ENCODE measurements around the gene ECT2. TPM values are rescaled to one million over a fixed set of nuclear protein-coding genes. Genes with fewer than 3 reads are reported as not detected.
"Not testable (repeated sequence)": the region's sequence is repeated elsewhere in the genome, so short reads cannot be mapped to it uniquely, and the experiment has no call there.

ECT2 gene
- polyA plus RNA-seq, 1 donor (not counting 4 experiments of a cell fraction or from before 2014, with no cell fraction given) = 34.2 TPM

DNA sequence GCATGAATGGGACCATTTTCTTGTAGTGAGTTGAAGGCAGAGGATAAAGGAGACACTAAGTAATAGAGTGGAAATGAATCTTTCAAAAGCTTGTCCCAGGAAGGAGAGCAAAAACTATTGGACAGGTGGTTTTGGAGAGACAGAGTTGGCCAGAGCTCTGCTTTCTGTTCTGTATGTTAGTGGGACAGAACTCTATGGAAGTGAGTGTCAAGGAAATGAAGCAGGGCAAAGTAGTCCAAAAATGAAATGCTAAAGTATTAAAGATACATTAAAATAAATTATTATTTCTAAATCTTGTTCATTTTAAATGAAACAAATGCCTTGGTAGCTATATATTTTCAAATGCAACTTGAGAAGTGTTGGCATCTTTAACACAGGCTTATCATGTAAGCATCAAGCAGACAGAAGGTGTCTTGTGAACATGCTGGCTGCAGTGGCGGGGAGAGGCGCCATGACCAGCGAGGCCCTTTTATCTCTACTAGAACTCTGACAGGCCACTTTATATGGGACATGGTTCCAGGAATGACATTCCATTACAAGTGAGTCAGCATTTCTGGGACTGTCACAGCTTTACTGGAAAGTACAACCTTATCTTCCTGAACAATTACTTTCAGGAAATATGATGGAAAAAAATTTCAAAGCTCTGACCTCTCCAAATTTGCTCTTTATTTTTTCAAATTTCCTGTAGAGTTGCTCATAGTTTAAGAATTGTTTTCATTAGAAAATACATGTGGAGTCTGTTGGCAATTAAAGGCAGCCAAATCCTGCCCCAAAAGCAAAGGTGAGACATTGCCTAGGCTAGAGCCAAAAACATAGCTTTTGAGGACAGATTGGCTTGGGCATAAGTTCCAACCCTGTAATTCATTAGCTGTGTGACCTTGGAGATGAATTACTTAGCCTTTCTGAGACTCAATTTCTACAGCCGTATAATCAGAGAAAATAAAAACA is 106.5 kb downstream of the ECT2 start:
- no peak for FAIRE-seq

DNA sequence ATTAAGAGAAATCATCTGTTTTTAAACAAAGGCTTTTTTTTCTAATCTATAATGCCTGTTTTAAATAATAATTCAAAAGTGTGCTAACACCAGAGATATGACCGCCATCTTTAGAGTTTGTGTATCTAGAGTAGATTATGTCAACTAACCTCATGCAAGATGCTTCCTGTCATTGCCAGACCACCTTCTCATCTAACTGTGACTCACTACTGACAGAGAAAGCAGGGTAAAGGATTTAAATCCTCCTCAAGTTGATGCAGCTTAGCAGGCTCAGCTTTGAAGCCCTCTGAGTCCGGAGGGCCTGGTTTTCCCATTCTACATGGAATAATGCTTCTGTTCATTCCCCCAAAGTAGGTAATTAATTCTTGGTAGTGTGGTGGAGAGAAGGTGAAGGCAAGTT is 108.5 kb downstream of the ECT2 start:
- Histone ChIP-seq H3K79me2 (ENCODE audit: control insufficient read depth, insufficient read depth, low read length) (no peaks in the 10 kb centered on the region), H3K9me3 (ENCODE audit: control insufficient read depth, low read depth, low read length) (no peaks in the 10 kb centered on the region), H2AFZ (ENCODE audit: control insufficient read depth, low read length) (no peak overlapping the region), H3K36me3 (ENCODE audit: control insufficient read depth in 2 of 2, extremely low read depth in 1 of 2, insufficient read depth in 2 of 2, low read length in 2 of 2) (no peaks in the 10 kb centered on the region), H3K9me1 (ENCODE audit: control insufficient read depth, extremely low read depth, insufficient read depth, low read length) (no peaks in the 10 kb centered on the region), H3K4me2 (ENCODE audit: control insufficient read depth, extremely low read depth, insufficient read depth, low read depth, low read length) (no peak overlapping the region), H4K20me1 (ENCODE audit: control insufficient read depth, extremely low read depth, insufficient read depth, low read length) (no peaks in the 10 kb centered on the region), H3K4me3 (ENCODE audit: control insufficient read depth in 2 of 3, extremely low read depth in 1 of 3, insufficient read depth in 2 of 3, low read depth in 1 of 3, low read length in 3 of 3) (no peak overlapping the region), H3K9ac (ENCODE audit: control insufficient read depth, extremely low read depth, insufficient read depth, low read length) (no peak overlapping the region), H3K27me3 (ENCODE audit: control insufficient read depth, extremely low read depth, insufficient read depth, low read length) (no peaks in the 10 kb centered on the region), H3K4me1 (ENCODE audit: control insufficient read depth, extremely low read depth, insufficient read depth, low read length) (no peaks in the 10 kb centered on the region), H3K27ac (ENCODE audit: control insufficient read depth, insufficient read depth, low read length) (no peak overlapping the region)
- dilution Hi-C loops (cut with MboI; ENCODE audit: extremely low pct_ligation_motif_present, low sequenced_read_pairs) = no loop called here
- TF ChIP-seq, protein P1, sequence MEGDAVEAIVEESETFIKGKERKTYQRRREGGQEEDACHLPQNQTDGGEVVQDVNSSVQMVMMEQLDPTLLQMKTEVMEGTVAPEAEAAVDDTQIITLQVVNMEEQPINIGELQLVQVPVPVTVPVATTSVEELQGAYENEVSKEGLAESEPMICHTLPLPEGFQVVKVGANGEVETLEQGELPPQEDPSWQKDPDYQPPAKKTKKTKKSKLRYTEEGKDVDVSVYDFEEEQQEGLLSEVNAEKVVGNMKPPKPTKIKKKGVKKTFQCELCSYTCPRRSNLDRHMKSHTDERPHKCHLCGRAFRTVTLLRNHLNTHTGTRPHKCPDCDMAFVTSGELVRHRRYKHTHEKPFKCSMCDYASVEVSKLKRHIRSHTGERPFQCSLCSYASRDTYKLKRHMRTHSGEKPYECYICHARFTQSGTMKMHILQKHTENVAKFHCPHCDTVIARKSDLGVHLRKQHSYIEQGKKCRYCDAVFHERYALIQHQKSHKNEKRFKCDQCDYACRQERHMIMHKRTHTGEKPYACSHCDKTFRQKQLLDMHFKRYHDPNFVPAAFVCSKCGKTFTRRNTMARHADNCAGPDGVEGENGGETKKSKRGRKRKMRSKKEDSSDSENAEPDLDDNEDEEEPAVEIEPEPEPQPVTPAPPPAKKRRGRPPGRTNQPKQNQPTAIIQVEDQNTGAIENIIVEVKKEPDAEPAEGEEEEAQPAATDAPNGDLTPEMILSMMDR (optimal IDR thresholded peaks at IDR 0.05 in 1 of 3, IDR thresholded peaks at IDR 0.05 in 1 of 3, conservative IDR thresholded peaks at IDR 0.05 in 1 of 3; ENCODE audit: extremely low read depth in 1 of 3, insufficient read depth in 2 of 3, low read length in 3 of 3) = no peak
- TF ChIP-seq EZH2 (IDR thresholded peaks at IDR 0.05; ENCODE audit: low read length) = no peak
- FAIRE-seq (no peak), DNase-seq (ENCODE audit: low read depth, low spot score) (no peak)

More for the DNA sequence above, 106.5 kb downstream of the ECT2 start:
- Histone ChIP-seq H3K36me3 (ENCODE audit: control insufficient read depth in 2 of 2, extremely low read depth in 1 of 2, insufficient read depth in 2 of 2, low read length in 2 of 2) (no peaks in the 10 kb centered on the region), H3K9me3 (ENCODE audit: control insufficient read depth, low read depth, low read length) (no peaks in the 10 kb centered on the region), H3K9me1 (ENCODE audit: control insufficient read depth, extremely low read depth, insufficient read depth, low read length) (no peaks in the 10 kb centered on the region), H3K27me3 (ENCODE audit: control insufficient read depth, extremely low read depth, insufficient read depth, low read length) (no peaks in the 10 kb centered on the region), H3K4me1 (ENCODE audit: control insufficient read depth, extremely low read depth, insufficient read depth, low read length) (no peaks in the 10 kb centered on the region), H3K9ac (ENCODE audit: control insufficient read depth, extremely low read depth, insufficient read depth, low read length) (no peak overlapping the region), H3K4me2 (ENCODE audit: control insufficient read depth, extremely low read depth, insufficient read depth, low read depth, low read length) (no peak overlapping the region), H3K79me2 (ENCODE audit: control insufficient read depth, insufficient read depth, low read length) (no peaks in the 10 kb centered on the region), H4K20me1 (ENCODE audit: control insufficient read depth, extremely low read depth, insufficient read depth, low read length) (no peaks in the 10 kb centered on the region), H3K4me3 (ENCODE audit: control insufficient read depth in 2 of 3, extremely low read depth in 1 of 3, insufficient read depth in 2 of 3, low read depth in 1 of 3, low read length in 3 of 3) (no peak overlapping the region), H3K27ac (ENCODE audit: control insufficient read depth, insufficient read depth, low read length) (no peak overlapping the region), H2AFZ (ENCODE audit: control insufficient read depth, low read length) (no peak overlapping the region)
- TF ChIP-seq, protein P1 (optimal IDR thresholded peaks at IDR 0.05 in 1 of 3, IDR thresholded peaks at IDR 0.05 in 1 of 3, conservative IDR thresholded peaks at IDR 0.05 in 1 of 3; ENCODE audit: extremely low read depth in 1 of 3, insufficient read depth in 2 of 3, low read length in 3 of 3) = no peak
- no peak for TF ChIP-seq EZH2 (IDR thresholded peaks at IDR 0.05; ENCODE audit: low read length)
- dilution Hi-C loops (cut with MboI; ENCODE audit: extremely low pct_ligation_motif_present, low sequenced_read_pairs) = no loop called here
- DNase-seq (ENCODE audit: low read depth, low spot score) = no peak

DNA sequence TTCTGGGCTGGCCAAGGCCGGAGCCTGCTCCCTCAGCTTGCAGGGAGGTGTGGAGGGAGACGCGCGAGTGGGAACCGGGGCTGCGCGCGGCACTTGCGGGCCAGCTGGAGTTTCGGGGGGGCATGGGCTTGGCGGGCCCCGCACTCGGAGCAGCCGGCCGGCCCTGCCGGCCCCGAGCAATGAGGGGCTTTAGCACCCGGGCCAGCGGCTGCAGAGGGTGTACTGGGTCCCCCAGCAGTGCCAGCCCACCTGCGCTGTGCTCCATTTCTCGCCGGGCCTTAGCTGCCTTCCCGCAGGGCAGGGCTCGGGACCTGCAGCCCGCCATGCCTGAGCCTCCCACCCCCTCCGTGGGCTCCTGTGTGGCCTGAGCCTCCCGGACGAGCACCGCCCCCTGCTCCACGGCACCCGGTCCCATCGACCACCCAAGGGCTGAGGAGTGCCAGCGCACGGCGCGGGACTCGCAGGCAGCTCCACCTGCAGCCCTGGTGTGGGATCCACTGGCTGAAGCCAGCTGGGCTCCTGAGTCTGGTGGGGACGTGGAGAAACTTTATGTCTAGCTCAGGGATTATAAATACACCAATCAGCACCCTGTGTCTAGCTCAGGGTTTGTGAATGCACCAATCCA is 116.3 kb downstream of the ECT2 start:
- H3K9ac ChIP-seq (ENCODE audit: control insufficient read depth, extremely low read depth, insufficient read depth, low read length); H3K79me2 ChIP-seq (ENCODE audit: control insufficient read depth, insufficient read depth, low read length); H3K36me3 ChIP-seq (ENCODE audit: control insufficient read depth in 2 of 2, extremely low read depth in 1 of 2, insufficient read depth in 2 of 2, low read length in 2 of 2); FAIRE-seq; dilution Hi-C loops (cut with MboI; ENCODE audit: extremely low pct_ligation_motif_present, low sequenced_read_pairs); H3K27me3 ChIP-seq (ENCODE audit: control insufficient read depth, extremely low read depth, insufficient read depth, low read length); H3K4me2 ChIP-seq (ENCODE audit: control insufficient read depth, extremely low read depth, insufficient read depth, low read depth, low read length); H4K20me1 ChIP-seq (ENCODE audit: control insufficient read depth, extremely low read depth, insufficient read depth, low read length); H3K9me1 ChIP-seq (ENCODE audit: control insufficient read depth, extremely low read depth, insufficient read depth, low read length); H3K4me3 ChIP-seq (ENCODE audit: control insufficient read depth in 2 of 3, extremely low read depth in 1 of 3, insufficient read depth in 2 of 3, low read depth in 1 of 3, low read length in 3 of 3); DNase-seq (ENCODE audit: low read depth, low spot score); H3K27ac ChIP-seq (ENCODE audit: control insufficient read depth, insufficient read depth, low read length); H3K4me1 ChIP-seq (ENCODE audit: control insufficient read depth, extremely low read depth, insufficient read depth, low read length); H3K9me3 ChIP-seq (ENCODE audit: control insufficient read depth, low read depth, low read length); H2AFZ ChIP-seq (ENCODE audit: control insufficient read depth, low read length): not testable (repeated sequence)

Data from keratinocyte (primary cell).